Right lobe of liver (tissue), 6 donors: Measurements from ENCODE around the gene ELP5. TPM values are rescaled to one million over a fixed set of nuclear protein-coding genes. Genes with fewer than 3 reads are reported as not detected.

Source experiments
- ATAC-seq, 4 donors: fragments of 200-7000 bp; cut with Tn5 transposase; one replicate each; pipeline ENCODE4 v1.9.1; 2020; ENCODE audit warnings: mild to moderate bottlenecking in 4 of 4, moderate library complexity in 4 of 4
- DNase-seq, 3 donors: peaks; one replicate each; pipeline ENCODE4 v3.0.0-alpha.2; 2020
- H3K27ac ChIP-seq, 3 donors: fragments of 200-600 bp; one replicate each; pipeline ENCODE4 v1.8.0; 2022
- H3K27me3 ChIP-seq, 2 donors: fragments of 200-600 bp; one replicate each; pipeline ENCODE4 v1.8.0; 2022
- H3K36me3 ChIP-seq, 4 donors: fragments of 200-600 bp; sonication (generic) in 1 of 4; one replicate each; pipeline versions ENCODE4 v1.5.1 to v1.8.0; 2017 to 2022; ENCODE audit warnings: control low read depth in 1 of 4
- H3K4me1 ChIP-seq, 4 donors: fragments of 200-600 bp; sonication (generic) in 1 of 4; one replicate each; pipeline versions ENCODE4 v1.5.1 to v1.8.0; 2017 to 2022; ENCODE audit warnings: control low read depth in 1 of 4
- H3K4me3 ChIP-seq, 3 donors: fragments of 200-600 bp; one replicate each; pipeline ENCODE4 v1.8.0; 2022
- H3K9me3 ChIP-seq, 4 donors: fragments of 200-600 bp; sonication (generic) in 1 of 4; one replicate each; pipeline versions ENCODE4 v1.5.1 to v1.8.0; 2017 to 2022; ENCODE audit warnings: control low read depth in 1 of 4
- POLR2A ChIP-seq: fragments of 450-650 bp; IDR thresholded peaks from one replicate; pipeline ENCODE4 v1.6.1; 2017; ENCODE audit warnings: antibody characterized with exemption, mild to moderate bottlenecking
- WGBS: methylation state at CpG from one replicate; pipeline ENCODE4 v1.1.6; 2018; ENCODE audit warnings: low coverage, low lambda C conversion rate; ENCODE audit not compliant: insufficient coverage; ENCODE audit errors: missing lambda C conversion rate; 5-methylcytosine and 5-hydroxymethylcytosine counted together
- intact Hi-C, 2 donors: fragments of 100-400 bp; cut with DNase I; formaldehyde crosslinking; loops; one replicate each; pipeline versions ENCODE4 v1.11.2 to v1.14.1; 2022
- microRNA counts: library from miRNA; unstranded; fragments of <30 nt; microRNA quantifications from one replicate; lab custom pipeline; 2016
- microRNA-seq, 2 donors: library from miRNA; unstranded; fragments of <30 nt; microRNA quantifications; one replicate each; pipeline ENCODE4, GENCODE V29; 2019 to 2020
- small RNA-seq, 2 experiments: library from RNA; depleted of rRNA; stranded (forward); fragments of <200 nt; gene quantifications; one replicate each; pipeline ENCODE3, GENCODE V24; 2016
- total RNA-seq, 6 experiments: library from RNA; depleted of rRNA in 2 of 6; stranded (reverse); fragments of >200 nt in 2 of 6; fragmentation: NEBNext Ultra II Directional in 3 of 6; extraction: Animal tissue kit (Norgen Biotek cat#: 25700) in 3 of 6; gene quantifications; one replicate each; pipeline versions ENCODE4 v1.1.0 to v1.2.4, GENCODE V29; 2016 to 2023
- TF ChIP-seq, protein P1 (sequence below), 4 donors: fragments of 200-600 bp in 3 of 4; fragments of 450-650 bp in 1 of 4; IDR thresholded peaks; one replicate each; pipeline versions ENCODE4 v1.5.1 to v1.8.0; 2016 to 2022; ENCODE audit warnings: antibody characterized with exemption in 4 of 4, mild to moderate bottlenecking in 2 of 4
- donor health status: DM: no; HTN: yes; CAD: no.
- donor health status: DM: no; HTN: no; CAD: no.
- donor health status: DM: no; HTN: no; CAD: no.
- donor health status: DM: no; HTN: yes; CAD: no.
- donor health status: DM: no; HTN: yes; CAD: no.

Gene ELP5
- total RNA-seq, 6 experiments from 2014 or later, result 14.2 to 29.6 (median 22.9) TPM

GRCh38 chr17:7306911-7307685 is 55.1 kb downstream of the ELP5 start, which contains the start of gene EIF5A:
TSS of gene EIF5A (plus strand) at chr17:7307628. CDS start at chr17:7309636, 2,008 bp downstream.
- Histone ChIP-seq H3K36me3 (peaks cover 11 to 27% (median 20%) of the 10 kb centered on the region in 4 donors), H3K4me1 (peaks cover 0 to 14% (median 7%) of the 10 kb centered on the region in 4 donors), H3K4me3 (peak within 1 kb of the TSS; percentile 97 to 98 (median 97)), H3K27ac (peak within 1 kb of the TSS; percentile 77 to 93 (median 85)), H3K27me3 (no peaks in the 10 kb centered on the region), H3K9me3 (no peaks in the 10 kb centered on the region)
- intact Hi-C loops, result no loop called here
- TF ChIP-seq POLR2A, result peak; percentile 89
- TF ChIP-seq, protein P1, sequence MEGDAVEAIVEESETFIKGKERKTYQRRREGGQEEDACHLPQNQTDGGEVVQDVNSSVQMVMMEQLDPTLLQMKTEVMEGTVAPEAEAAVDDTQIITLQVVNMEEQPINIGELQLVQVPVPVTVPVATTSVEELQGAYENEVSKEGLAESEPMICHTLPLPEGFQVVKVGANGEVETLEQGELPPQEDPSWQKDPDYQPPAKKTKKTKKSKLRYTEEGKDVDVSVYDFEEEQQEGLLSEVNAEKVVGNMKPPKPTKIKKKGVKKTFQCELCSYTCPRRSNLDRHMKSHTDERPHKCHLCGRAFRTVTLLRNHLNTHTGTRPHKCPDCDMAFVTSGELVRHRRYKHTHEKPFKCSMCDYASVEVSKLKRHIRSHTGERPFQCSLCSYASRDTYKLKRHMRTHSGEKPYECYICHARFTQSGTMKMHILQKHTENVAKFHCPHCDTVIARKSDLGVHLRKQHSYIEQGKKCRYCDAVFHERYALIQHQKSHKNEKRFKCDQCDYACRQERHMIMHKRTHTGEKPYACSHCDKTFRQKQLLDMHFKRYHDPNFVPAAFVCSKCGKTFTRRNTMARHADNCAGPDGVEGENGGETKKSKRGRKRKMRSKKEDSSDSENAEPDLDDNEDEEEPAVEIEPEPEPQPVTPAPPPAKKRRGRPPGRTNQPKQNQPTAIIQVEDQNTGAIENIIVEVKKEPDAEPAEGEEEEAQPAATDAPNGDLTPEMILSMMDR (IDR thresholded peaks at IDR 0.05), result no peak
- DNase-seq (peak; percentile 100), ATAC-seq (peak; percentile 88 to 91 (median 89))
- WGBS, result under 1% methylated on average over 47 of the region's 64 CpGs

DNA sequence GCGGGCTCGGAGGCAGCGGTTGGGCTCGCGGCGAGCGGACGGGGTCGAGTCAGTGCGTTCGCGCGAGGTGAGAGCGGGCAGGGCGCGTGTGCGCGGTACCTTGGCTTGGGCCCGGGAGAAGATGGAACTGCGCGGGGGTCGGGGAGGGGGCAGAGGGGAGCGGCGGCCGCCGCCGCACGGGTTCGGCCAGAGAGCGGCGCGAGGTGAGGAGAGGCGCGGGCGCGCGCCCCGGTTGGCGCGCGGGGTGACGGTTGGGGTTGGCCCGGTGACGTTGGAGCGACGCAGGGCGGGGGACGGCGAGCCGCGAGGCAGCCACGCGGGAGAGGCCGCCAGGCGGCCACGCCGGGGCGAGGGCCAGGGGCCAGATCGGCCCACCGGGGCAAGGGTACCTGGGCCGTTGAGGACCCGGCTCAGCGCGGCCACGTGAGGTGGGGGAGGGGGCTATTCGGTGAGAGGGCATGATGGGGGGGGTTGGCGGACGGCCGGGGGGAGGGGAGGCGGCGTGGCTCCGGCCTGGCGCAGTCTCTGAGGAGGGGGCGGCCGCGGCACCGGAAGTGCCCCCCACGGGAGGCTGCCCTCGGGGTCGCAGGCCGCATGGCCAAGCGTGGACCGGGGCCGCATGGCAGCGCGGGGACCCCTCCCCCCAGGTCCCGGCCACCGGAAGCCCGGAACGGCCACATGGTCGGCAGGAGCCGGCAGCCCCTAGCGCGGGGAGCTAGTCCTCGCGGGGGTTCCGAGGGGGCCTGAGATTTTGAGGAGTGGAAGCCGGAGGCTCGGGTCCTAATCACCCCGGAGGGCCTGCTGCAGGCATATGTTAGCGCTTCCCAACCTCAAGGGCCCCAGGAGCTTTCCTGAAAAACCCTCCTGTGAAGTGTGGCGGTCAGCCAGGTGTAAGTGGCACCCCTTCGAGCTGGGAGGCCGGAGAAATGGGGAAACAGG is 55.9 kb downstream of the ELP5 start:
- H3K4me1 ChIP-seq, result peaks cover 0 to 14% (median 7%) of the 10 kb centered on the region in 4 donors
- intact Hi-C loops, result no loop called here
- DNase-seq (peak; percentile 67 to 70 (median 69)), ATAC-seq (peak in 2 of 4 donors; percentile 0 to 11)
- H3K27ac ChIP-seq, result peak overlapping the region; percentile 76 to 93 (median 77)
- H3K36me3 ChIP-seq, result peaks cover 11 to 36% (median 25%) of the 10 kb centered on the region in 4 donors
- H3K9me3 ChIP-seq, result no peaks in the 10 kb centered on the region
- TF ChIP-seq, protein P1 (IDR thresholded peaks at IDR 0.05), result no peak
- no peak for TF ChIP-seq POLR2A
- H3K4me3 ChIP-seq, result peak overlapping the region; percentile 97 to 98 (median 97)
- WGBS, result 0% methylated on average over 4 of the region's 104 CpGs
- no peaks in the 10 kb centered on the region for H3K27me3 ChIP-seq

GRCh38 chr17:7308625-7309433 is 56.8 kb downstream of the ELP5 start:
- TF ChIP-seq POLR2A, result peak; percentile 42
- TF ChIP-seq, protein P1 (IDR thresholded peaks at IDR 0.05), result no peak
- Histone ChIP-seq H3K4me1 (peaks cover 0 to 14% (median 7%) of the 10 kb centered on the region in 4 donors), H3K9me3 (no peaks in the 10 kb centered on the region), H3K36me3 (peaks cover 11 to 44% (median 29%) of the 10 kb centered on the region in 4 donors), H3K27me3 (no peaks in the 10 kb centered on the region), H3K27ac (peak overlapping the region; percentile 76 to 93 (median 77)), H3K4me3 (peak overlapping the region; percentile 97 to 98 (median 97))
- peak; percentile 65 to 84 (median 78) for DNase-seq
- intact Hi-C loops, result no loop called here
- 0% methylated on average over 11 of the region's 14 CpGs for WGBS
- ATAC-seq, result peak; percentile 33 to 37 (median 35)

MicroRNAs within 50 kb of the gene (microRNA counts, 767-probe panel; counts per million panel counts)
- 237 counts per million for microRNA hsa-miR-324-3p (lab: Ali Mortazavi, UCI)
- microRNA hsa-miR-324-5p (lab: Ali Mortazavi, UCI), result 237 counts per million

Small RNAs within 50 kb of the gene (microRNA-seq; reads per million reads assigned to microRNA genes)
- 896 to 1,135 reads per million in 2 donors for gene MIR324

Small RNAs within 50 kb of the gene (small RNA-seq; reads per million reads assigned to genes)
- 1.4 to 3.1 reads per million in 2 experiments for gene MIR324
- gene RF00019, result 0 reads per million in 2 experiments

Other genes starting within 250 kb of the ELP5 start
- 100 to 1,000 TPM in 3 of 6 experiments, 10 to 100 TPM in 3; 72.5 to 141 (median 108) TPM for gene RNASEK, start 239.6 kb upstream of the ELP5 start, total RNA-seq
- gene BCL6B, start 229.2 kb upstream of the ELP5 start, total RNA-seq, result 1 to 10 TPM in 5 of 6 experiments, under 1 TPM in 1; 0.71 to 3.5 (median 1.5) TPM
- 10 to 100 TPM; 14.7 to 66.4 (median 39.5) TPM for gene SLC16A13, start 216.2 kb upstream of the ELP5 start, total RNA-seq
- gene SLC16A11, start 208.1 kb upstream of the ELP5 start, total RNA-seq, result 10 to 100 TPM in 1 of 6 experiments, 1 to 10 TPM in 4, under 1 TPM in 1; 0.84 to 10.2 (median 2.4) TPM
- 1 to 10 TPM in 4 of 6 experiments, under 1 TPM in 2; 0.77 to 2.6 (median 1.5) TPM for gene CLEC10A, start 172.0 kb upstream of the ELP5 start, total RNA-seq
- 100 to 1,000 TPM; 412 to 553 (median 461) TPM for gene ASGR2, start 137.4 kb upstream of the ELP5 start, total RNA-seq
- gene ASGR1, start 72.8 kb upstream of the ELP5 start, total RNA-seq, result 100 to 1,000 TPM; 399 to 624 (median 417) TPM
- gene DLG4, start 32.4 kb upstream of the ELP5 start, total RNA-seq, result 1 to 10 TPM; 3.0 to 6.4 (median 4.1) TPM
- 1,000 to 10,000 TPM in 3 of 6 experiments, 100 to 1,000 TPM in 3; 640 to 1,849 (median 1,071) TPM for gene ACADVL, start 32.3 kb upstream of the ELP5 start, total RNA-seq
- 10 to 100 TPM in 4 of 6 experiments, 1 to 10 TPM in 2; 9.6 to 13.5 (median 12.8) TPM for gene DVL2, start 17.7 kb upstream of the ELP5 start, total RNA-seq
- gene PHF23, start 12.8 kb upstream of the ELP5 start, total RNA-seq, result 10 to 100 TPM; 16.0 to 24.3 (median 18.2) TPM
- gene GABARAP, start 9.8 kb upstream of the ELP5 start, total RNA-seq, result 100 to 1,000 TPM; 238 to 330 (median 244) TPM
- gene CTDNEP1, start 481 bp upstream of the ELP5 start, total RNA-seq, result 10 to 100 TPM; 25.9 to 34.6 (median 31.9) TPM
- 100 to 1,000 TPM in 1 of 6 experiments, 10 to 100 TPM in 4, 1 to 10 TPM in 1; 9.6 to 114 (median 23.3) TPM for gene CLDN7, start 10.3 kb downstream of the ELP5 start, total RNA-seq
- gene SLC2A4, start 29.5 kb downstream of the ELP5 start, total RNA-seq, result 1 to 10 TPM in 4 of 6 experiments, under 1 TPM in 2; 0.66 to 2.1 (median 1.4) TPM
- 1 to 10 TPM in 2 of 6 experiments, under 1 TPM in 4; 0.27 to 1.7 (median 0.90) TPM for gene YBX2, start 42.4 kb downstream of the ELP5 start, total RNA-seq
- 100 to 1,000 TPM; 222 to 299 (median 238) TPM for gene EIF5A, start 55.4 kb downstream of the ELP5 start, total RNA-seq
- gene GPS2, start 63.1 kb downstream of the ELP5 start, total RNA-seq, result 10 to 100 TPM; 22.0 to 48.1 (median 23.2) TPM
- 10 to 100 TPM in 4 of 6 experiments, 1 to 10 TPM in 2; 4.2 to 22.1 (median 10.8) TPM for gene NEURL4, start 77.1 kb downstream of the ELP5 start, total RNA-seq
- gene ACAP1, start 84.3 kb downstream of the ELP5 start, total RNA-seq, result 1 to 10 TPM; 1.6 to 6.8 (median 2.7) TPM
- gene KCTD11, start 99.9 kb downstream of the ELP5 start, total RNA-seq, result 1 to 10 TPM; 2.2 to 4.4 (median 2.9) TPM
- gene TMEM95, start 102.9 kb downstream of the ELP5 start, total RNA-seq, result not detected
- 1 to 10 TPM; 2.9 to 5.1 (median 4.0) TPM for gene TNK1, start 128.9 kb downstream of the ELP5 start, total RNA-seq
- gene PLSCR3, start 142.3 kb downstream of the ELP5 start, total RNA-seq, result 1 to 10 TPM; 5.5 to 8.9 (median 6.4) TPM
- 10 to 100 TPM; 56.4 to 95.4 (median 68.9) TPM for gene TMEM256, start 151.9 kb downstream of the ELP5 start, total RNA-seq
- gene NLGN2, start 155.6 kb downstream of the ELP5 start, total RNA-seq, result 1 to 10 TPM; 1.3 to 5.3 (median 3.0) TPM
- gene SPEM1, start 168.1 kb downstream of the ELP5 start, total RNA-seq, result not detected
- gene SPEM2, start 173.4 kb downstream of the ELP5 start, total RNA-seq, result not detected
- gene SPEM3, start 176.6 kb downstream of the ELP5 start, total RNA-seq, result not detected
- 1 to 10 TPM; 2.3 to 8.4 (median 4.0) TPM for gene TMEM102, start 183.2 kb downstream of the ELP5 start, total RNA-seq
- under 1 TPM in 5 of 6 experiments, not detected in 1; 0.37 to 0.84 (median 0.68) TPM for gene FGF11, start 187.3 kb downstream of the ELP5 start, total RNA-seq
- gene CHRNB1, start 192.8 kb downstream of the ELP5 start, total RNA-seq, result 10 to 100 TPM in 2 of 6 experiments, 1 to 10 TPM in 4; 6.0 to 12.3 (median 8.2) TPM
- gene ZBTB4, start 227.4 kb downstream of the ELP5 start, total RNA-seq, result 10 to 100 TPM in 1 of 6 experiments, 1 to 10 TPM in 5; 5.7 to 10.5 (median 7.9) TPM
- not detected for gene SLC35G6, start 229.2 kb downstream of the ELP5 start, total RNA-seq
- 10 to 100 TPM; 36.1 to 49.9 (median 46.0) TPM for gene POLR2A, start 232.2 kb downstream of the ELP5 start, total RNA-seq